H9 (cell line): ENCODE results near the gene CLCN3. TPM values are rescaled to one million over a fixed set of nuclear protein-coding genes. Genes with fewer than 3 reads are reported as not detected.
"Not testable (repeated sequence)": the region's sequence is repeated elsewhere in the genome, so short reads cannot be mapped to it uniquely, and the experiment has no call there.

Experiments
- DNase-seq: peaks from one replicate; pipeline ENCODE4 v3.0.0-alpha.2; 2017
- H2AFZ ChIP-seq: one replicate; pipeline ENCODE4 v1.6.1; 2013; ENCODE audit warnings: mild to moderate bottlenecking, low read length, control low read depth, moderate library complexity
- H2AK5ac ChIP-seq: 2 replicates; pipeline ENCODE4 v1.6.1; 2013; ENCODE audit warnings: low read length, control low read depth, mixed read lengths; ENCODE audit not compliant: insufficient read length
- H2BK120ac ChIP-seq: one replicate; pipeline ENCODE4 v1.6.1; 2013; ENCODE audit warnings: low read depth, mild to moderate bottlenecking, low read length, control low read depth, inconsistent platforms; ENCODE audit not compliant: poor library complexity, severe bottlenecking
- H2BK12ac ChIP-seq: 2 replicates; pipeline ENCODE4 v1.6.1; 2013; ENCODE audit warnings: low read length, control low read depth, mixed read lengths, low read depth; ENCODE audit not compliant: insufficient read length
- H2BK15ac ChIP-seq: 2 replicates; pipeline ENCODE4 v1.6.1; 2013; ENCODE audit warnings: low read depth, low read length, control low read depth
- H2BK20ac ChIP-seq: one replicate; pipeline ENCODE4 v1.6.1; 2013; ENCODE audit warnings: low read depth, mild to moderate bottlenecking, low read length, control low read depth, inconsistent platforms; ENCODE audit not compliant: poor library complexity, severe bottlenecking
- H2BK5ac ChIP-seq: 2 replicates; pipeline ENCODE4 v1.6.1; 2013; ENCODE audit warnings: low read length, control low read depth, mixed read lengths; ENCODE audit not compliant: insufficient read length
- H3K14ac ChIP-seq: 2 replicates; pipeline ENCODE4 v1.6.1; 2013; ENCODE audit warnings: low read length, control low read depth; ENCODE audit not compliant: insufficient read depth
- H3K18ac ChIP-seq: 2 replicates; pipeline ENCODE4 v1.6.1; 2013; ENCODE audit warnings: low read depth, mild to moderate bottlenecking, mixed read lengths, low read length, control low read depth; ENCODE audit not compliant: insufficient read length
- H3K23ac ChIP-seq: 2 replicates; pipeline ENCODE4 v1.6.1; 2013; ENCODE audit warnings: low read length, control low read depth, mixed read lengths, low read depth; ENCODE audit not compliant: insufficient read length
- H3K23me2 ChIP-seq: 2 replicates; pipeline ENCODE4 v1.6.1; 2013; ENCODE audit warnings: low read depth, mild to moderate bottlenecking, mixed read lengths, low read length, control low read depth; ENCODE audit not compliant: insufficient read length, poor library complexity, severe bottlenecking
- H3K27ac ChIP-seq: 2 replicates; pipeline ENCODE4 v1.5.1; 2013; ENCODE audit warnings: low read length, control low read depth, mixed read lengths, low read depth; ENCODE audit not compliant: insufficient read length
- H3K27me3 ChIP-seq: 2 replicates; pipeline ENCODE4 v1.6.1; 2013; ENCODE audit warnings: low read length, control low read depth, inconsistent platforms; ENCODE audit not compliant: insufficient read depth
- H3K4ac ChIP-seq: 2 replicates; pipeline ENCODE4 v1.6.1; 2013; ENCODE audit warnings: low read depth, mild to moderate bottlenecking, control low read depth, inconsistent platforms, low read length, moderate library complexity
- H3K4me1 ChIP-seq: 2 replicates; pipeline ENCODE4 v1.6.1; 2013; ENCODE audit warnings: low read length, control low read depth, inconsistent platforms; ENCODE audit not compliant: insufficient read depth
- H3K4me2 ChIP-seq: 2 replicates; pipeline ENCODE4 v1.6.1; 2013; ENCODE audit warnings: low read length, control low read depth, mixed read lengths; ENCODE audit not compliant: insufficient read length, insufficient read depth
- H3K56ac ChIP-seq: 2 replicates; pipeline ENCODE4 v1.6.1; 2013; ENCODE audit warnings: low read depth, mild to moderate bottlenecking, mixed read lengths, low read length, control low read depth; ENCODE audit not compliant: insufficient read length
- H3K79me1 ChIP-seq: 2 replicates; pipeline ENCODE4 v1.6.1; 2013; ENCODE audit warnings: low read depth, mild to moderate bottlenecking, moderate library complexity, low read length, control low read depth, inconsistent platforms; ENCODE audit not compliant: insufficient read depth, poor library complexity, severe bottlenecking
- H3K79me2 ChIP-seq: 2 replicates; pipeline ENCODE4 v1.6.1; 2013; ENCODE audit warnings: low read length, control low read depth, inconsistent platforms; ENCODE audit not compliant: insufficient read depth
- H3K9ac ChIP-seq: 2 replicates; pipeline ENCODE4 v1.6.1; 2013; ENCODE audit warnings: low read length, control low read depth, mixed read lengths; ENCODE audit not compliant: insufficient read length; ENCODE audit errors: extremely low read depth
- H3K9me3 ChIP-seq: one replicate; pipeline ENCODE4 v1.6.1; 2013; ENCODE audit warnings: low read depth, low read length, inconsistent platforms; ENCODE audit not compliant: control insufficient read depth
- H3T11ph ChIP-seq: one replicate; pipeline ENCODE4 v1.6.1; 2013; ENCODE audit warnings: mild to moderate bottlenecking, low read length, control low read depth, inconsistent platforms
- H4K20me1 ChIP-seq: one replicate; pipeline ENCODE4 v1.6.1; 2013; ENCODE audit not compliant: control insufficient read depth, insufficient read length, insufficient read depth
- H4K5ac ChIP-seq: 2 replicates; pipeline ENCODE4 v1.6.1; 2013; ENCODE audit warnings: low read depth, mild to moderate bottlenecking, mixed read lengths, low read length, control low read depth; ENCODE audit not compliant: insufficient read length
- H4K8ac ChIP-seq: replicated peaks from 2 replicates; pipeline ENCODE4 v1.6.1; 2013; ENCODE audit warnings: low read length, control low read depth, mixed read lengths, low read depth; ENCODE audit not compliant: insufficient read length
- H4K91ac ChIP-seq: 2 replicates; pipeline ENCODE4 v1.6.1; 2013; ENCODE audit warnings: low read depth, mild to moderate bottlenecking, moderate library complexity, mixed read lengths, low read length, control low read depth; ENCODE audit not compliant: insufficient read length
- H3K27ac Mint-ChIP-seq, 3 experiments: 2 replicates in 2 of 3; 3 replicates in 1 of 3; pipeline ENCODE4 v1.8.0; 2020 to 2021; ENCODE audit warnings: mixed read lengths in 3 of 3, mild to moderate bottlenecking in 1 of 3, moderate library complexity in 1 of 3
- H3K27me3 Mint-ChIP-seq: 2 replicates; pipeline ENCODE4 v1.8.0; 2021; ENCODE audit warnings: low read depth, mild to moderate bottlenecking, moderate library complexity, mixed read lengths
- H3K36me3 Mint-ChIP-seq, 3 experiments: 2 replicates in 2 of 3; 3 replicates in 1 of 3; pipeline ENCODE4 v1.8.0; 2020 to 2021; ENCODE audit warnings: low read depth in 3 of 3, mixed read lengths in 3 of 3; ENCODE audit not compliant: insufficient read depth in 1 of 3
- H3K4me1 Mint-ChIP-seq, 2 experiments: 2 replicates each; pipeline ENCODE4 v1.8.0; 2020; ENCODE audit warnings: mixed read lengths in 2 of 2
- H3K4me3 Mint-ChIP-seq, 2 experiments: 2 replicates in 1 of 2; 3 replicates in 1 of 2; pipeline ENCODE4 v1.8.0; 2020 to 2021; ENCODE audit warnings: mild to moderate bottlenecking in 2 of 2, mixed read lengths in 2 of 2, moderate library complexity in 1 of 2
- H3K9me3 Mint-ChIP-seq, 2 experiments: 2 replicates in 1 of 2; 3 replicates in 1 of 2; pipeline ENCODE4 v1.8.0; 2020; ENCODE audit warnings: mild to moderate bottlenecking in 2 of 2, mixed read lengths in 2 of 2, moderate library complexity in 1 of 2
- CTCF ChIP-seq: fragments of 200-600 bp; sonication (generic); conservative IDR thresholded peaks from 3 replicates; pipeline ENCODE4 v1.8.0; 2021; ENCODE audit warnings: antibody characterized with exemption, mild to moderate bottlenecking
- WGBS: extraction: QIAGEN DNeasy Blood & Tissue Kit; methylation state at CpG from one replicate; pipeline ENCODE4 v1.1.7; 2013; ENCODE audit warnings: missing lambda C conversion rate, low lambda C conversion rate, mixed read lengths; ENCODE audit not compliant: insufficient read length; ENCODE audit errors: extremely low coverage; 5-methylcytosine and 5-hydroxymethylcytosine counted together
- total RNA-seq: library from RNA; stranded (reverse); gene quantifications from 2 replicates; pipeline ENCODE4 v1.2.1, GENCODE V29; 2021

CLCN3 gene
- total RNA-seq, 1 experiment from 2014 or later: 25.7 TPM

GRCh38 chr4:169770416-169770815, 150.0 kb downstream of the CLCN3 start:
- Mint-ChIP-seq H3K4me3 (no peak overlapping the region), H3K27me3 (no peaks in the 10 kb centered on the region; the same call in 1 of the 2 replicates), H3K9me3 (peaks cover 0 to 2% of the 10 kb centered on the region in 2 experiments; a peak in 1 of 5 replicates), H3K36me3 (no peaks in the 10 kb centered on the region), H3K27ac (no peak overlapping the region; a peak in 1 of 7 replicates), H3K4me1 (peaks cover 4 to 5% of the 10 kb centered on the region in 2 experiments; a peak in 3 of 4 replicates)
- H3K56ac ChIP-seq: no peak overlapping the region
- no peak overlapping the region for H3K18ac ChIP-seq
- no peak overlapping the region for H4K91ac ChIP-seq
- H3K27me3 ChIP-seq: no peaks in the 10 kb centered on the region
- H3K9me3 ChIP-seq: no peaks in the 10 kb centered on the region
- no peak overlapping the region for H2BK15ac ChIP-seq
- no peak overlapping the region for H3K4me2 ChIP-seq
- no peak overlapping the region for H2BK120ac ChIP-seq
- H4K20me1 ChIP-seq: no peaks in the 10 kb centered on the region
- no peak overlapping the region for H2BK12ac ChIP-seq
- no peak overlapping the region for H2AK5ac ChIP-seq
- H3K23me2 ChIP-seq: peaks cover 3% of the 10 kb centered on the region
- no peak overlapping the region for H3K4ac ChIP-seq
- TF ChIP-seq CTCF: no peak
- H4K8ac ChIP-seq: no peak overlapping the region
- no peak overlapping the region for H2AFZ ChIP-seq
- no peaks in the 10 kb centered on the region for H3K79me2 ChIP-seq
- no peak overlapping the region for H3K27ac ChIP-seq
- H3K23ac ChIP-seq: no peak overlapping the region
- no peaks in the 10 kb centered on the region for H3K79me1 ChIP-seq
- no peak overlapping the region for H3K9ac ChIP-seq
- no peak overlapping the region for H2BK5ac ChIP-seq
- no peaks in the 10 kb centered on the region for H3K4me1 ChIP-seq
- no peak for DNase-seq
- H2BK20ac ChIP-seq: no peak overlapping the region
- no peak overlapping the region for H4K5ac ChIP-seq
- H3T11ph ChIP-seq: no peak overlapping the region
- H3K14ac ChIP-seq: no peak overlapping the region

GRCh38 chr4:169771556-169772080, 151.2 kb downstream of the CLCN3 start:
- DNase-seq, H3K27me3 Mint-ChIP-seq, H2BK20ac ChIP-seq, H2AK5ac ChIP-seq, H3K79me2 ChIP-seq, H3K27ac ChIP-seq, H3K27me3 ChIP-seq, H3K9me3 ChIP-seq, H4K20me1 ChIP-seq, H2BK5ac ChIP-seq, H2BK15ac ChIP-seq, H3K14ac ChIP-seq, H2BK12ac ChIP-seq, H3K4me2 ChIP-seq, H4K8ac ChIP-seq, H3K4ac ChIP-seq, H3K9me3 Mint-ChIP-seq, H2BK120ac ChIP-seq, H3K4me1 Mint-ChIP-seq, H2AFZ ChIP-seq, H3K36me3 Mint-ChIP-seq, H3K79me1 ChIP-seq, H3K4me3 Mint-ChIP-seq, H3K4me1 ChIP-seq, H4K5ac ChIP-seq, H3T11ph ChIP-seq, H3K23me2 ChIP-seq, H3K23ac ChIP-seq, H3K9ac ChIP-seq, H4K91ac ChIP-seq, H3K18ac ChIP-seq, H3K56ac ChIP-seq, H3K27ac Mint-ChIP-seq: not testable (repeated sequence)
- no CpG with 5 or more reads among the region's 11 CpGs for WGBS
